ENCODE data around the gene UGT1A9. TPM values are rescaled to one million over a fixed set of nuclear protein-coding genes. Genes with fewer than 3 reads are reported as not detected.

Gene UGT1A9
- total RNA-seq, 1 experiment from 2014 or later = not detected

DNA sequence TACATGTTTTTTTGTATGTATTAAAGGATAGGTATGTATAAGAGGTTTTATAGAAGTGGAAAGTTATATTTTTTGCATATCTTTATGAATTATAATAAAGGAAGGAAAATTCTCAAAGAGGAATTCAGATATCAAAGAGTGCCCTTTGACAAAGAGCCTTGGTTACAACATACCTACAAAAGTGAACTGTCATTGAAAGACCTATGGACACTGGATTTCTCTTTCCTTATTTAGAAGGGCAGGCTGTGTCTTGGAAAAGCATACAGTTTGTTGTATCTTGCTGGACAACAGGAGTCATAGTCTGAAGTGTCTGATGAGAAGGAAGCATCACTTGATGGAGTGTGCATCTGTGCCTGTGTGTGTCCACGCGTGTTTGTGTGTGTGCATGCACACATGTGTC lies 20.3 kb upstream of the UGT1A9 start:
- no peak overlapping the region for H4K91ac ChIP-seq (ENCODE audit: insufficient read length, low read depth, low read length)
- H3K27me3 Mint-ChIP-seq (ENCODE audit: low read depth) = peaks cover 11% of the 10 kb centered on the region

More for the DNA sequence above, 20.3 kb upstream of the UGT1A9 start:
- Histone ChIP-seq H4K5ac (ENCODE audit: insufficient read length, low read depth, low read length) (no peak overlapping the region), H2BK120ac (ENCODE audit: low read depth, low read length, poor library complexity, severe bottlenecking) (no peak overlapping the region), H4K8ac (replicated peaks; ENCODE audit: insufficient read length, low read depth, low read length) (no peak overlapping the region), H3K18ac (ENCODE audit: insufficient read length, low read depth, low read length) (no peak overlapping the region), H3K56ac (ENCODE audit: insufficient read length, low read depth, low read length) (no peak overlapping the region), H2AFZ (ENCODE audit: low read length) (no peak overlapping the region), H3T11ph (ENCODE audit: low read length) (no peak overlapping the region), H2BK5ac (ENCODE audit: insufficient read length, low read length) (no peak overlapping the region), H3K23me2 (ENCODE audit: insufficient read length, low read depth, low read length, poor library complexity, severe bottlenecking) (no peaks in the 10 kb centered on the region), H3K9ac (ENCODE audit: extremely low read depth, insufficient read length, low read length) (no peak overlapping the region), H3K4ac (ENCODE audit: low read depth, low read length) (no peak overlapping the region), H4K20me1 (ENCODE audit: control insufficient read depth, insufficient read depth, insufficient read length) (no peaks in the 10 kb centered on the region), H3K4me2 (ENCODE audit: insufficient read depth, insufficient read length, low read length) (no peak overlapping the region), H3K79me1 (ENCODE audit: insufficient read depth, low read depth, low read length, poor library complexity, severe bottlenecking) (no peaks in the 10 kb centered on the region), H3K4me1 (ENCODE audit: insufficient read depth, low read length) (no peaks in the 10 kb centered on the region), H3K23ac (ENCODE audit: insufficient read length, low read depth, low read length) (no peak overlapping the region), H3K27me3 (ENCODE audit: insufficient read depth, low read length) (no peaks in the 10 kb centered on the region), H2BK15ac (ENCODE audit: low read depth, low read length) (no peak overlapping the region), H2BK20ac (ENCODE audit: low read depth, low read length, poor library complexity, severe bottlenecking) (no peak overlapping the region), H2AK5ac (ENCODE audit: insufficient read length, low read length) (no peak overlapping the region), H3K9me3 (ENCODE audit: control insufficient read depth, low read depth, low read length) (no peaks in the 10 kb centered on the region), H2BK12ac (ENCODE audit: insufficient read length, low read depth, low read length) (no peak overlapping the region), H3K14ac (ENCODE audit: insufficient read depth, low read length) (no peak overlapping the region), H3K79me2 (ENCODE audit: insufficient read depth, low read length) (no peaks in the 10 kb centered on the region), H3K27ac (ENCODE audit: insufficient read length, low read depth, low read length) (no peak overlapping the region)
- peaks cover 8 to 14% (median 14%) of the 10 kb centered on the region in 3 experiments for H3K36me3 Mint-ChIP-seq (ENCODE audit: insufficient read depth in 1 of 3, low read depth in 3 of 3)
- TF ChIP-seq, protein P1, sequence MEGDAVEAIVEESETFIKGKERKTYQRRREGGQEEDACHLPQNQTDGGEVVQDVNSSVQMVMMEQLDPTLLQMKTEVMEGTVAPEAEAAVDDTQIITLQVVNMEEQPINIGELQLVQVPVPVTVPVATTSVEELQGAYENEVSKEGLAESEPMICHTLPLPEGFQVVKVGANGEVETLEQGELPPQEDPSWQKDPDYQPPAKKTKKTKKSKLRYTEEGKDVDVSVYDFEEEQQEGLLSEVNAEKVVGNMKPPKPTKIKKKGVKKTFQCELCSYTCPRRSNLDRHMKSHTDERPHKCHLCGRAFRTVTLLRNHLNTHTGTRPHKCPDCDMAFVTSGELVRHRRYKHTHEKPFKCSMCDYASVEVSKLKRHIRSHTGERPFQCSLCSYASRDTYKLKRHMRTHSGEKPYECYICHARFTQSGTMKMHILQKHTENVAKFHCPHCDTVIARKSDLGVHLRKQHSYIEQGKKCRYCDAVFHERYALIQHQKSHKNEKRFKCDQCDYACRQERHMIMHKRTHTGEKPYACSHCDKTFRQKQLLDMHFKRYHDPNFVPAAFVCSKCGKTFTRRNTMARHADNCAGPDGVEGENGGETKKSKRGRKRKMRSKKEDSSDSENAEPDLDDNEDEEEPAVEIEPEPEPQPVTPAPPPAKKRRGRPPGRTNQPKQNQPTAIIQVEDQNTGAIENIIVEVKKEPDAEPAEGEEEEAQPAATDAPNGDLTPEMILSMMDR (conservative IDR thresholded peaks at IDR 0.05) = no peak
- no peak for DNase-seq
- no CpG with 5 or more reads among the region's 2 CpGs for WGBS (ENCODE audit: extremely low coverage, insufficient read length, low lambda C conversion rate)
- H3K27ac Mint-ChIP-seq = no peak overlapping the region
- H3K4me1 Mint-ChIP-seq = no peaks in the 10 kb centered on the region
- H3K9me3 Mint-ChIP-seq = peaks cover 16 to 18% of the 10 kb centered on the region in 2 experiments
- no peak overlapping the region for H3K4me3 Mint-ChIP-seq

All from H9 (cell line).